ENCODE results near the gene TNFRSF1A. TPM values are rescaled to one million over a fixed set of nuclear protein-coding genes. Genes with fewer than 3 reads are reported as not detected.

Gene TNFRSF1A
- total RNA-seq, 1 experiment from 2014 or later, result 95.1 TPM

- ChIA-PET POLR2A (ENCODE audit: unreplicated experiment) (interaction anchor here (0.6 to 1.8 kb wide), 6 partner anchors 15 to 1659 kb away, joined by 3 to 17 read pairs (median 5); no protein-coding TSS in a partner anchor), CTCF (interaction anchor here (0.5 to 4.4 kb wide), 3 partner anchors 11 to 84 kb away, joined by 3 to 31 read pairs (median 15); no protein-coding TSS in a partner anchor)
- H2AFZ ChIP-seq (ENCODE audit: low read length), result no peak overlapping the region
- H3K9me2 ChIP-seq (replicated peaks; ENCODE audit: low read length), result no peaks in the 10 kb centered on the region
- H3K27me3 ChIP-seq (ENCODE audit: low read length), result no peaks in the 10 kb centered on the region
- peaks cover 54% of the 10 kb centered on the region for H3K4me1 ChIP-seq (ENCODE audit: insufficient read depth, low read length)
- TF ChIP-seq CTCF (conservative IDR thresholded peaks at IDR 0.05; ENCODE audit: low read depth, low read length), result no peak
- H3K4me3 ChIP-seq (ENCODE audit: low read length), result peak overlapping the region; percentile 45; the same call in 1 of the 2 replicates
- H4K20me1 ChIP-seq (ENCODE audit: low read length), result no peaks in the 10 kb centered on the region
- peak; percentile 95 for DNase-seq
- H3K79me2 ChIP-seq (ENCODE audit: low read length), result no peaks in the 10 kb centered on the region
- ATAC-seq, result peak; percentile 61
- H3F3A ChIP-seq (ENCODE audit: low read length, unreplicated experiment), result no peaks in the 10 kb centered on the region
- peak overlapping the region; percentile 76 for H3K4me2 ChIP-seq (ENCODE audit: low read length)
- peak overlapping the region; percentile 95 for H3K27ac ChIP-seq (ENCODE audit: low read length)
- H3K9ac ChIP-seq (ENCODE audit: low read length), result peak overlapping the region; percentile 70
- no TSS peak for BruUV-seq (replicated peaks)
- no peaks in the 10 kb centered on the region for H3K9me3 ChIP-seq (ENCODE audit: low read length)
- no peaks in the 10 kb centered on the region for H3K36me3 ChIP-seq (ENCODE audit: low read depth, low read length)
- intact Hi-C loops (cut with micrococcal nuclease), result loop anchor here (1.0 kb wide), 3 partner anchors 51 to 85 kb away; no protein-coding TSS in a partner anchor
Measured at GRCh38 chr12:6280053-6280469, 61.8 kb downstream of the TNFRSF1A start.

- CTCF ChIA-PET, result interaction anchor here (0.5 to 4.4 kb wide), 3 partner anchors 10 to 84 kb away, joined by 3 to 31 read pairs (median 15); no protein-coding TSS in a partner anchor
- no peak for DNase-seq
- ATAC-seq, result no peak; the same call in 1 of the 2 replicates
- Histone ChIP-seq H3K36me3 (ENCODE audit: low read depth, low read length) (no peaks in the 10 kb centered on the region), H3K79me2 (ENCODE audit: low read length) (no peaks in the 10 kb centered on the region), H3K27me3 (ENCODE audit: low read length) (no peaks in the 10 kb centered on the region), H3K9me3 (ENCODE audit: low read length) (no peaks in the 10 kb centered on the region), H3K27ac (ENCODE audit: low read length) (peak overlapping the region; percentile 95), H3K4me3 (ENCODE audit: low read length) (peak overlapping the region; percentile 50; the same call in 1 of the 2 replicates), H3K9ac (ENCODE audit: low read length) (peak overlapping the region; percentile 70), H3K4me1 (ENCODE audit: insufficient read depth, low read length) (peaks cover 54% of the 10 kb centered on the region), H3K4me2 (ENCODE audit: low read length) (peak overlapping the region; percentile 76), H3F3A (ENCODE audit: low read length, unreplicated experiment) (no peaks in the 10 kb centered on the region), H4K20me1 (ENCODE audit: low read length) (no peaks in the 10 kb centered on the region), H2AFZ (ENCODE audit: low read length) (no peak overlapping the region), H3K9me2 (replicated peaks; ENCODE audit: low read length) (no peaks in the 10 kb centered on the region)
- intact Hi-C loops (cut with micrococcal nuclease), result loop anchor here (1.0 kb wide), 3 partner anchors 50 to 84 kb away; no protein-coding TSS in a partner anchor
- POLR2A ChIA-PET (ENCODE audit: unreplicated experiment), result interaction anchor here (0.6 to 1.8 kb wide), 6 partner anchors 16 to 1659 kb away, joined by 3 to 17 read pairs (median 5); no protein-coding TSS in a partner anchor
- TSS peak; percentile 83 for BruUV-seq (replicated peaks)
- TF ChIP-seq EZH2phosphoT487 (IDR thresholded peaks at IDR 0.05; ENCODE audit: borderline replicate concordance, low read length) (no peak), CTCF (conservative IDR thresholded peaks at IDR 0.05; ENCODE audit: low read depth, low read length) (no peak), EZH2 (IDR thresholded peaks at IDR 0.05; ENCODE audit: low read length, unreplicated experiment) (no peak)
Measured at GRCh38 chr12:6279631-6280030, 62.2 kb downstream of the TNFRSF1A start.

- ChIA-PET CTCF (interaction anchor here (0.6 to 4.4 kb wide), 9 partner anchors 49 to 212 kb away, joined by 3 to 31 read pairs (median 5); no protein-coding TSS in a partner anchor), POLR2A (ENCODE audit: unreplicated experiment) (interaction anchor here (0.5 to 1.8 kb wide), 7 partner anchors 16 to 1658 kb away, joined by 3 to 15 read pairs (median 3); no protein-coding TSS in a partner anchor)
- Histone ChIP-seq H3K4me1 (ENCODE audit: insufficient read depth, low read length) (peaks cover 55% of the 10 kb centered on the region), H3K9me2 (replicated peaks; ENCODE audit: low read length) (no peaks in the 10 kb centered on the region), H3F3A (ENCODE audit: low read length, unreplicated experiment) (no peaks in the 10 kb centered on the region), H3K36me3 (ENCODE audit: low read depth, low read length) (no peaks in the 10 kb centered on the region), H3K79me2 (ENCODE audit: low read length) (no peaks in the 10 kb centered on the region), H4K20me1 (ENCODE audit: low read length) (no peaks in the 10 kb centered on the region), H3K27me3 (ENCODE audit: low read length) (no peaks in the 10 kb centered on the region), H3K4me2 (ENCODE audit: low read length) (peak overlapping the region; percentile 76), H3K9me3 (ENCODE audit: low read length) (no peaks in the 10 kb centered on the region), H3K9ac (ENCODE audit: low read length) (peak overlapping the region; percentile 70), H3K4me3 (ENCODE audit: low read length) (peak overlapping the region; percentile 50; the same call in 1 of the 2 replicates), H2AFZ (ENCODE audit: low read length) (no peak overlapping the region), H3K27ac (ENCODE audit: low read length) (peak overlapping the region; percentile 95)
- intact Hi-C loops (cut with micrococcal nuclease), result no loop called here
- TSS peak; percentile 66 for BruUV-seq (replicated peaks)
- TF ChIP-seq CTCF (conservative IDR thresholded peaks at IDR 0.05; ENCODE audit: low read depth, low read length) (no peak), EZH2 (IDR thresholded peaks at IDR 0.05; ENCODE audit: low read length, unreplicated experiment) (no peak), EZH2phosphoT487 (IDR thresholded peaks at IDR 0.05; ENCODE audit: borderline replicate concordance, low read length) (no peak)
- no peak for DNase-seq
- no peak for ATAC-seq
Measured at GRCh38 chr12:6279256-6279628, 62.6 kb downstream of the TNFRSF1A start.
